Stimulated activated CD8-positive, alpha-beta memory T cell treated with anti-CD3 and anti-CD28 coated beads, Interleukin-4, amount 100 ng/mL, for 4 hours (primary cell): ENCODE measurements around the gene ABTB2.

ENCODE experiments used
- DNase-seq, 2 donors: peaks; one replicate each; pipeline ENCODE4 v3.0.0-alpha.2; 2020; ENCODE audit warnings: low read depth in 2 of 2, low spot score in 1 of 2

The ABTB2 gene

DNA sequence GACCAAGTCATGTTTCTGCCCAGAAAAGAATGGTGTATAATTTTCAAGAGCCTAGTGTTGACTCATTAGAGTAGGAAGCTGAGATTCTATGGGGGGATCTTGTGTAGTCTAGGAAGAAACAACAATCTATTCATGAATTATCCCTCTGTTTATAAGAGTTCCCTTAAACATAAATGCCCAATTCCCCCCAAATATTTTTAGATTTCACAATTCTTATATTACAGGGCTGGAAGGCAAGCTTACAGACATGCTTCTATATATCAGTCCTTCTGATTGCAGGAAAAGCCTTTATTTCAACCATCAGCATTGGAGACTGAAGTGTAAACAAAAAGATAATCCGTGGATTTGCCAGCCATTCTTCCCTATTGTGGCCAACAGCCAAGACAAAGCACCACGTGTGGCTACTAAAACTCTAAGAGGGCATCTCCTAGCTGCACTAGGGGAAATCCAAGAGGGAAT, 181.0 kb downstream of the ABTB2 start:
- no peak for DNase-seq

GRCh38 chr11:34175284-34176019, 182.4 kb downstream of the ABTB2 start:
- no peak for DNase-seq

- peak; percentile 64 to 65 for DNase-seq
These were observed 183.3 kb downstream of the ABTB2 start for GRCh38 chr11:34174412-34175041.

DNA sequence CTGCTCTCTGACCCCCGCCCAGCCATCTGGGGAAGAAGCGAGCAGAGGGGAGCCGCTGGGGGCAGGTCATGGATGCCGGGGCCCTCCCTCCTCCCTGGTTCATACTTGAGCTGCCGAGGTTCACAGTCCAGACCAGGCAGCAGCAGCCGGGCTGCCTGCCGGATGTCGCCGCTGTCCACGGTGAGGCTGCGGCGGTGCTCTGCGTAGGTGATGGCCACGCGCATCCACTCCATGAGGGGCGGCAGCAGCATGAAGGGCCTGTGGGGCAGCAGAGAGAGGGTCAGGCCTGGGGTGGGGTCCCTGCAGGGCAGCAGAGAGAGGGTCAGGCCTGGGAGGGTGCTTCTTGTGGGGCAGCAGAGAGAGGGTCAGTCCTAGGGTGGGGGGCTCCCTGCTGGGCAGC, 184.8 kb downstream of the ABTB2 start:
- no peak for DNase-seq

GRCh38 chr11:34169686-34170085, 188.1 kb downstream of the ABTB2 start:
- DNase-seq, result no peak

DNA sequence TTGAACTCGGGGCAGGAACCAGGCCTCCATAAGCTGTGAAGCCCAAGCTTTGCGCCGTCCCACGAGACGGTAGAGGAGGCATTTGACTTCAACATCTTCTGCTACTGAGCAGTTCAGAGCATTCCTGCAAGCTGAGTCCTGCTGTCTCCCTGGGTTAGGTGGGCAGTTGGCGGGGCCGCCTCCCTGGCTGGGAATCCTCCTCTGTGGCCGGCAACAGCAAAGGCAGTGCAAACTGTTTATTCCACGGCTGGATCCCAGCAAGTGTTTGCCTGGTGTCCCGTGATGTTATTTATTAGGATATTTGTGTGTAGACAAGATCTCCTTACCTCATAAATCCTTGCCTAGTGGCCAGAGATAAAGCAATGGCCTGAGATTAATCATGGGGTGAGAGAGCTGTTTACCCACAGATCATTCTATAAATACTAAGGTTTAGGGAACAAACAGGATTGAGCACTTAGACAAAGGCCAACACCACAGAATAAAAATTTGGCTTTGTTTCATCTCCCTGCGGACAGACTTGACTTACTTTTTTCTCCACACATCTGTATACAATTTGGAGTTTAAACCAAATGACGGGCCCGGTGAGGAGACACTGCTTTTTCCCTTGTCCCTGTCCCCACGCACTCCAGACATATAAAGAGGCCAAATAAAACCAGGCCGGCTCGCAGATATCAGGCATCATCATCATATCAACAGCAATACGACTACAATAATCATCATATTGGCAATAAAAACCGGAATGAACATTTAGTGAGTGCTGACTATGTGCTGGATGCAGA, 189.0 kb downstream of the ABTB2 start:
- DNase-seq, result no peak

DNA sequence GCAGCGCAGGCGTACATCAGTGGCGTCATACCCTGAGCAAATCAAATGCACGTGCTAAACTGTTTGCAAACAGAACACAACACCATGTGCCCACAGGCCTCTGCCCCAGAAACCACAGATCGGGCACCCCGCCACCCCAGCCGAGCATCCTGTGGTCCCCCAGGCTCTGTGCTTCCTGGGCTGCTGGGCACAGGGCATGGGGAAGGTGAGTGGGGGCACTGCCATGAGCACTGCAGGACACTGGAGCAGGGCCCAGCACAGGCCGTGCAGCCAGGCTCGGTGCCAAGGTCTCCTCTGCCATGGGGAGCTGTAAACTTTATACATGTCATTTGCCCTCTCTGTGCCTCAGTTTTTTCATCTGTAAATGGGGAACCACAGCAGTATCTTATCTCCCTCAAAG, 189.8 kb downstream of the ABTB2 start:
- DNase-seq, result no peak

DNA sequence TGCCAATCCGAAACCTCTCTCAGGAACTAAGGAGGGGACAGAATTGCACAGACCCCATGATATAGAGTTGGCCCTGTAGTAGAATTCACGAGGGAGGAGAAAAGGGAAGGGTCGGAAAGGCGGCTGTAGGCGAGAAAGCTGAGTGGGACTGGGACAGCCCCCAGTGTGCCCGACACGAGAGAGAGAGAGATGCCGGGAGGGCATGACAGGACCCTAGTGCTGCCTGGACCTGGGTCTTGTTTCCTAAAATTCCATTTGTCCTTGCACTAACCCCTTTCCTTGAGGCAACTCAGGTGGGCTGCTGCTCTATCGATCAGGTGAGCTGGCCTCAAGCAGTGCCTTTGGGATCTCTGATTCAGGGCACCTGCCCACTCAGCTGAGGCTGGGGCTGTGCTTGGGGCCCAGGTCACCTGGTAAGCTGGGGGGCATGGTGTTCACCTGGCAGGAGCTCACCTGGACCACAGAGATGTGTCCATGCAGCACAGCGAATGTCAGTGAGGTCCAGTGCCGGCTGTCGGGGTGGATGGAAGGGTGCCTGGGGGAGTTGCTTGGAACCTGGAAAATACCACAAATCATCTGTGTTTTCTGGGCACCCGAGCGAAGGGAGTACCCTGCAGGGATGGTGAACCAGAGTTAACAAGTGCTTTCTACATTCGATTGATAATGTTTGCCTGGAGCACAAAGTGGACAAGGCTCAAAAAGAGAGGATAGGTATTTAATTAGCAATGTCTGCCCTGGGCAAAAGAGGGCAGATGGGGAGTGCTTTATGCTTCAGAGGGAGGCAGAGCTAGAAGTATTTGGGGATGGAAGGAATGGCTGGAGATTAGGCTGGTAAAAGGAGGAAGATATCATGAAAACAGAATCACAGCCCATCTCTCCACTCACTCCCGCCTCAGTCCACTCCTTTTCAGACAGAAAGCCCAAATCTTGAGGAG, 190.7 kb downstream of the ABTB2 start:
- DNase-seq, result no peak

DNA sequence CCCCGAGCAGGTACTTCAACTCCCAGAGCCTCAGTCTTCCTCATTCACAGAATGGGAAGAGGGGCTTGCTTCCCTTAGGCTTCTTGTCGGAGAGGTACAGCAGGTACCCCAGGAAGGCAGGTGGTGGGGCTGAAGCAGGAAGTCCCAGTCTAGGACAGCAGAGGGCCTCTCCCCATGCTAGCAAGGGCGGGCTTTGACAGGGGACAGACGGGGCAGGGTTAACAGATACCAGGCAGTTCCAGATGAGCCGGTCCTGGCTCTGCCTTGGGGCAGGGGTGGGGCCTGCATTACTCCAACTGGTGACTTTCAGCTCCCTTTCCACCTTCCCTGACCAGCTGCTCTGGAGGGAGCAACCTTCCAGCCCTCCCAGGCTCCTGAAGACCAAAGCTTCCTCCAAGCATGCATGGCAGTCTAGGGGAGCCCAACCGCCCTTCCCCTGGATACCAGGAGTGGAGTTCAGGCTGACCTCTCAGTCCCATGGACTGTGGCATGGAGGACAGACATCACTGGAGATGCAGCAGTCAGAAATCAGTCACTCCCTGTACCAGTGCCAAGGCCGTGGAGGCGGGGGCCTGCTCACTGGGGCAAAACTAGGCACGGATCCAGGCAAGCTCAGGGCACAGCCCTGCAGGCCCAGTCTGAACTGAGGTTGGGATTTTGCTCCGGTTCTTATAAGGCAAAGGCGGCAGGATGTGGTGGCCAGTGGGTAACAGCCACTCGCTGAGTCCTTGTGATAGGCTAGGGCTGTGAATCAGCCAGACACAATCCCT, 191.8 kb downstream of the ABTB2 start:
- DNase-seq, result no peak

GRCh38 chr11:34165121-34165520, 192.7 kb downstream of the ABTB2 start:
- DNase-seq, result no peak

DNA sequence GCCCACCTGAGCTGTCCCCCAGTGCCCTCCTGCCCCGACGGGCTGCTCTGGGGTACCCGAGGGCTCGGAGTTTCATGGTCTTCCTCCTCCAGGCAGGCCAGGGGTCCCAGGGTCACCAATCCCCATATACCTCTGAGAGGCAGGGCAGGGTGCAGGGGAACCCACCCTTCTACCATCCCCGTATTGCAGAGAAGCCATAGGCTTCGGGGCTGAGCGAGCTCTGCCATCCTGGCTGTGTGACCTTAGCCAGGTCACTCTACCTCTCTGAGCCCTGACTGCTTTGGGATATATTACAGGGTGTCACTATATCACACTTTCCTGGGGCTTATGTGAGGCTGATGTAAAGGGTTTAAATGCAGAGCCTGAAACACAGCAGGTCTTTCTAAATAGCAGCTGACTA, 195.0 kb downstream of the ABTB2 start:
- DNase-seq, result no peak

GRCh38 chr11:34162493-34162820, 195.4 kb downstream of the ABTB2 start:
- no peak for DNase-seq

GRCh38 chr11:34161812-34162492, 195.9 kb downstream of the ABTB2 start:
- DNase-seq, result peak; percentile 12 to 46

DNA sequence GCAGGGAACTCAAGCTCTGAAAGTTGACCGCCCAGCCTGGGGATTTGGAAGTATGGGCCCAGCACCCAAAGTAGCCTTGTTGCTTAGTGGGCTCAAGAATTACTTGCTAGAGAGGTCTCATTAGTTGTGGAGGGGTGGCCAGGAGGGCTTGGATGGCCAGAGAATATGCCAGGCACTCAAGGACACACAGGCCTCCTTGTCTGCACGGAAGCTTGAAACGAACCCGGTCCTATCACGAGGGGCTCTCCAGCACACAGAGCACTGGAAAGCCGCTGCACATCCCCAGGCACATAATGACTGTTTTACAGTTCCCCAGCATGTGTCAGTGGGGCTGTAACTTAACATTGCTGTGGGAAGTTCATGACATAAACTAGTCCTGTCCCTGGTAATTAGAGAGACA, 196.4 kb downstream of the ABTB2 start:
- DNase-seq, result no peak

GRCh38 chr11:34160791-34161190, 197.0 kb downstream of the ABTB2 start:
- DNase-seq, result no peak

- DNase-seq, result no peak
These were observed 197.6 kb downstream of the ABTB2 start for GRCh38 chr11:34160049-34160721.

- DNase-seq, result no peak
These were observed 199.1 kb downstream of the ABTB2 start for GRCh38 chr11:34158661-34159060.

- no peak for DNase-seq
These were observed 200.6 kb downstream of the ABTB2 start for GRCh38 chr11:34157163-34157562.

GRCh38 chr11:34155757-34156062, 202.1 kb downstream of the ABTB2 start:
- no peak for DNase-seq
